Effector memory CD4-positive, alpha-beta T cell (primary cell): ENCODE measurements around the gene SMIM24.
A peak's percentile ranks its signal among the peaks of the same experiment; 100 is the strongest.
"Not testable (repeated sequence)": the region's sequence is repeated elsewhere in the genome, so short reads cannot be mapped to it uniquely, and the experiment has no call there.

Source experiments
- DNase-seq, 3 donors: peaks; one replicate each; pipeline ENCODE4 v3.0.0-alpha.2; 2020
- H3K27ac ChIP-seq: 2 replicates; pipeline ENCODE4 v1.7.0; 2013; ENCODE audit warnings: mild to moderate bottlenecking, low read length, moderate library complexity; ENCODE audit not compliant: insufficient read depth, poor library complexity, severe bottlenecking
- H3K27me3 ChIP-seq: replicated peaks from 2 replicates; pipeline ENCODE4 v1.7.0; 2013; ENCODE audit warnings: mild to moderate bottlenecking, low read length; ENCODE audit not compliant: insufficient read depth, control insufficient read depth, poor library complexity, severe bottlenecking
- H3K36me3 ChIP-seq: 2 replicates; pipeline ENCODE4 v1.7.0; 2013; ENCODE audit warnings: mild to moderate bottlenecking, low read length, moderate library complexity; ENCODE audit not compliant: control insufficient read depth, insufficient read depth
- H3K4me1 ChIP-seq: 2 replicates; pipeline ENCODE4 v1.7.0; 2013; ENCODE audit warnings: low read length, mild to moderate bottlenecking; ENCODE audit not compliant: control insufficient read depth, insufficient read depth, poor library complexity, severe bottlenecking
- H3K4me3 ChIP-seq: 2 replicates; pipeline ENCODE4 v1.7.0; 2013; ENCODE audit warnings: low read length, low read depth, mild to moderate bottlenecking; ENCODE audit not compliant: insufficient read depth, poor library complexity, severe bottlenecking
- H3K9me3 ChIP-seq: 2 replicates; pipeline ENCODE4 v1.7.0; 2013; ENCODE audit warnings: mild to moderate bottlenecking, low read length, moderate library complexity; ENCODE audit not compliant: control insufficient read depth

Gene SMIM24

DNA sequence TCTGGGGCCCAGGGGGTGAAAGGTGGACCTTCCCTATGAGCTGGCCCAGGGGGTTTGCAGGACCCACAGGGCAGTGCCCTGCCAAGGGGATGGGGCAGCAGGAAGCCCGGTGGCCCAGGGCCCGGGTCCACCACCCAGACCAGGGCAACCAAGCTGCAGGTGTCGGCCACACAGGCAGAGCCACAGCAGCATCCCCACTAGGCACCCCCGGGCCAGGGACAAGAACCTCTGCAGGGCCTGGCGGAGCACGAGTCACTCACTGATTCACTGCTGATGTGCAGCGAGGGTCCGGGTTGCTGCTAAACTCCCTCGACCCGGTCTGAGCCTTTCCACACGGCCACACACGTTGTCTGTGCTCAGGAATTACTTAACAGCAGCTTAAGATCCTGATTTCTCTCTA is 34.6 kb upstream of the SMIM24 start:
- H3K9me3 ChIP-seq, result no peaks in the 10 kb centered on the region
- no peak for DNase-seq
- H3K27ac ChIP-seq, result no peak overlapping the region
- H3K4me1 ChIP-seq, result peaks cover 10% of the 10 kb centered on the region
- H3K36me3 ChIP-seq, result peaks cover 16% of the 10 kb centered on the region
- H3K27me3 ChIP-seq, result no peaks in the 10 kb centered on the region
- H3K4me3 ChIP-seq, result no peak overlapping the region

DNA sequence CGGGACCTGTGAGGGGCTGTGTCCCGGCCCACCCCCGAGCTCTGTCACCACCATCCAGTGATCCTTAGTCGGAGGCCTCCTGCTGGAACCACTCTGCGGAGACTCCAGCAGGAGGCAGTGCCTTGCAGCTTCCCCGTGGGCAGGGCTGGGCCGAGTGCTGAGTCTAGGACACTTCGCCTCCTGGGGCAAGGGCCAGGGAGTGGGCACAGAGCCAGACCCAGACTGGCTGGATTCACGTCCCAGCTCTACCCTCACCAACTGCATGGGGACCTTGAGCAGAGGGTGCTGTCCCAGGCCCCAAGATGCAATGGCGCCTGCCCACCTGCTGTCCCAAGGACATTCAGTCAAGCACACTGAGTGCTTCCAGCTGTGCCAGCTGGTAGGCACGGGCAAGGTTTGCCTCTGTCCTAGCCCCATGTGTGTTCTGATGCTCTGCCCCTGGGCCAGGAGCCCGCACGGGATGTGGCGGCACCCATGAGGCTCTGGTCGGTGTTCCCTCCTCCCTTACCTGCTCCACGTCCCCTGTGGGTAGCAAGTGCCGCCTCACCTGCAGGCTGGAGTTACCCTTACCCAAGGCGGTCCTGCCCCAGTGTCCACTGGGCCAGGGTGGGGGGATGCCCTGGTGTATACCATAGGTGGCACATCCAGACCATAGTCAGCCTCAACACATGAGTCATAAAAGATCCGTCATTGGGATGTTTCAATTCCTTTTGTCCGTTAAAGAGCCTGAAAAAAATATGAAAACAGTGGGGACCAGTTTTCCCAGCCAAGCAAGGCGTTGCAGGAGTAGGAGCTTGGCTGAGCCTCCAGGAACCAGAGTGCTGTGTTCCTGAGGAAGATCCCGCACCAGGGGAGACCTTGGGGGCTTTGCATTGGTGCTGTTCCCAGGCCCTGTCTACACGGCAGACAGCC is 33.2 kb upstream of the SMIM24 start:
- H3K27me3 ChIP-seq, result no peaks in the 10 kb centered on the region
- peaks cover 16% of the 10 kb centered on the region for H3K36me3 ChIP-seq
- no peak overlapping the region for H3K27ac ChIP-seq
- H3K9me3 ChIP-seq, result no peaks in the 10 kb centered on the region
- peaks cover 10% of the 10 kb centered on the region for H3K4me1 ChIP-seq
- H3K4me3 ChIP-seq, result no peak overlapping the region
- DNase-seq, result no peak

DNA sequence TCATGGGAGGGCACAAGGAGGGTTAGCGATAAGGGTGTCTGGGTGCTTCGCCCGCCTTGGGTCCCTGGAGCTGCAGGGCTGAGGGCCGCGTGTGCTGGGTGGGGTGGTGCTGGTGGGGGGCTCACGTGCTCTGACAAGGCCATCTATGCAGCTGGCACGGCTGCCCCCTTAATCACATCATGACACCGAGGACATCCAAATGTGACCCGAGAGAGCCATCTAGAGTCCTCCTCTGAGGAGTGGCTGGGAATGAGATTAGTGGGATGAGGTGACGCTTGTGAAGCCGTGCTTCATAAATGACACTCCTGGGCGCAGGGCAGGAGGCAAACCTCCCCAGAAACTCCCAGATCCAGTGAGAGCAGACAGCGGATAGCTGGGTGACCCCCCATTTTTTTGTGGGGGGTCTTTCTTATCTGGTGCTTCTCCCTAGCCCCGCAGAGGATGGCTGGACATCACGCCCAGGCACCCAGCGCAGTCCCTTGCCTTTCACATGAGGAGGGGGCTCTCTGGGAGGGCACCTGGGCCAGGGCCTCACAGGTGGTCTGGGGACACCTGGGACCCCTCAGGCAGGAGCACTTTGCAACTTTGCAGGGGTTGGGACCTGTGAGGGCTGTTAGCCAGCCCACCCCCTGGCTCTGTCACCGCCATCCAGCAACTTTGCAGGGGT is 32.4 kb upstream of the SMIM24 start:
- no peaks in the 10 kb centered on the region for H3K9me3 ChIP-seq
- DNase-seq, result no peak
- no peak overlapping the region for H3K4me3 ChIP-seq
- H3K27me3 ChIP-seq, result no peaks in the 10 kb centered on the region
- H3K36me3 ChIP-seq, result peaks cover 12% of the 10 kb centered on the region
- peaks cover 12% of the 10 kb centered on the region for H3K4me1 ChIP-seq
- no peak overlapping the region for H3K27ac ChIP-seq

- no peak for DNase-seq
Measured at GRCh38 chr19:3511506-3512251, 31.4 kb upstream of the SMIM24 start.

DNA sequence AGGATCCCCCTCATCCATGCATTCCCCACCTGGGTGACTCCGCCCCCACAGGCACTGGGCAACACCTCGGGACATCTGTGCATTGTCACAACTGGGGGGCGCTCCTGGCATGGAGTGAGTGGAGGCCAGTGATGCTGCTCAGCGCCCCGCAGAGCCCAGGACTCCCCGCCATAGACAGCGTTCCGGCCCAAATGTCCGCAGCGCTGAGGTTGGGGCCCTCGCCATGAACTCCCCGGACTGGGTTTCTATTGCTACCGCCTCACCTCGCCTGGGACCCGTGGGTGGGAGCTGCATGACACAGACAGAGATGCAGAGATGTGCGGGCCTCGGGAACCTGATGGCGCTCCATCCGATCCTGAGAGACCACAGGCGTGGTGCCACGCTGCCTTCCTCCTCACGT is 30.4 kb upstream of the SMIM24 start:
- no peak overlapping the region for H3K4me3 ChIP-seq

More at GRCh38 chr19:3511506-3512251, 31.4 kb upstream of the SMIM24 start:
- peaks cover 12% of the 10 kb centered on the region for H3K36me3 ChIP-seq
- peaks cover 15% of the 10 kb centered on the region for H3K4me1 ChIP-seq
- no peak overlapping the region for H3K4me3 ChIP-seq
- no peaks in the 10 kb centered on the region for H3K27me3 ChIP-seq
- no peak overlapping the region for H3K27ac ChIP-seq
- no peaks in the 10 kb centered on the region for H3K9me3 ChIP-seq

DNA sequence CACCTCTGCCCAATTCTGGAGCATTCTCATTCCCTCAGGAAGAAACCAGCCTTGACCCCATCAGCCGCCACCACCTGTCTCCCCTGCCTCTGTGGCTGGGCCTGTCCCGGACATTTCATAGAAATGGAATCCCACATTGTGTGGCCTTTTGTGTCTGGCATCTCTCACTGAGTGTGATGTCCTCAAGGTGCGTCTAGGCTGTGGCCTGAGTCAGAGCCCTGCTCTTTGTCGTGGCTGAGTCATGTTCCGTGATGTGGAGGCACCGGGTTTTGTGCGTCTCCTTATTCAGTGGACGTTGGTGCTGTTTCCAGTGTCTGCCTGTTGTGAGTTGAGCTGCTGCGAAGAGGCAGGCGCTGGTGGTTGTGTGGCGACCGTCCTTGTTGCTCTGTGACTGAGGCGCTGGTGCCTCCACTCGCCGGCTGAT is 29.3 kb upstream of the SMIM24 start:
- Histone ChIP-seq H3K9me3 (no peaks in the 10 kb centered on the region), H3K4me3 (no peak overlapping the region), H3K27ac (no peak overlapping the region), H3K4me1 (peaks cover 16% of the 10 kb centered on the region), H3K27me3 (no peaks in the 10 kb centered on the region), H3K36me3 (peaks cover 12% of the 10 kb centered on the region)
- no peak for DNase-seq

More for the DNA sequence above, 30.4 kb upstream of the SMIM24 start:
- Histone ChIP-seq H3K36me3 (peaks cover 12% of the 10 kb centered on the region), H3K4me1 (peaks cover 9% of the 10 kb centered on the region), H3K27me3 (no peaks in the 10 kb centered on the region), H3K9me3 (no peaks in the 10 kb centered on the region), H3K27ac (no peak overlapping the region)
- no peak for DNase-seq

DNA sequence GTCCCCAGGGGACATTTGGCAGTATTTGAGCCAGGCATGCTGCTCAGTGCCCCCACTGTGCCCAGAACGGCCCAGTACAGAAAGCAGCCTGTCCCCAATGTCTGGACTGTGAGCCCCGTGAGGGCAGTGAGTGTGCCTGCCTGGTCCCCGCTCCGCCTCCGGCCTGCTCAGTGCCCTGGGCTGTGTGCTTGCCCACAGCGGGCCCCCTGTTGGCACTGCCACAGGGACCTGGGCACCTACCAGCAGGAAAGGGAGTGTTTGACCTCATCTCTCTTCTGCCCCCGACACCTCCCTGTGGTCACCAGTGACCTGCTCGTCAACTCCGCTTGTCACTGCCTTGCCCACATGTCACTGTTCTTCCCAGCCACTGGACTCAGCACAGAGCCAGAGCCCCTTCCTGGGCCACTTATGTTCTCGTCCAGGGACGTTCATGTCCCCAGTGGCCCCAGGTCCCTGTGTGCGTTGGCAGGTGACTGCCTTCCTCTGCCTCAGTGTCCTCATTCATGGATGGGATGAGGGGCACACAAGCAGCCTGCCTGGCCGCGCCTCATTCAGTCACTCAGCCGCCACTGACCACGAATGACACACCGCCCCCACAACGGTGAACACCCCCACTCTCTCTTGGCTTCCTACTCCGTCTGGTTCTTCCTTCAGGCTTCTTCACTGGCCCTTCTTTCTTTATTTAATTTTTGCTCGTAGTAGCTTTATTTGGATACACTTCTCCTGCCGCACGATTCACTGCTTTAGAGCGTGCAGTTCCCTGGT is 28.6 kb upstream of the SMIM24 start:
- no peak overlapping the region for H3K4me3 ChIP-seq
- H3K4me1 ChIP-seq, result peaks cover 16% of the 10 kb centered on the region
- H3K36me3 ChIP-seq, result peaks cover 12% of the 10 kb centered on the region
- DNase-seq, result no peak
- no peak overlapping the region for H3K27ac ChIP-seq
- no peaks in the 10 kb centered on the region for H3K27me3 ChIP-seq
- H3K9me3 ChIP-seq, result no peaks in the 10 kb centered on the region

GRCh38 chr19:3508121-3508661 is 27.9 kb upstream of the SMIM24 start:
- peaks cover 12% of the 10 kb centered on the region for H3K36me3 ChIP-seq
- H3K4me3 ChIP-seq, H3K27ac ChIP-seq, H3K27me3 ChIP-seq, DNase-seq, H3K9me3 ChIP-seq: not testable (repeated sequence)
- H3K4me1 ChIP-seq, result peaks cover 16% of the 10 kb centered on the region

DNA sequence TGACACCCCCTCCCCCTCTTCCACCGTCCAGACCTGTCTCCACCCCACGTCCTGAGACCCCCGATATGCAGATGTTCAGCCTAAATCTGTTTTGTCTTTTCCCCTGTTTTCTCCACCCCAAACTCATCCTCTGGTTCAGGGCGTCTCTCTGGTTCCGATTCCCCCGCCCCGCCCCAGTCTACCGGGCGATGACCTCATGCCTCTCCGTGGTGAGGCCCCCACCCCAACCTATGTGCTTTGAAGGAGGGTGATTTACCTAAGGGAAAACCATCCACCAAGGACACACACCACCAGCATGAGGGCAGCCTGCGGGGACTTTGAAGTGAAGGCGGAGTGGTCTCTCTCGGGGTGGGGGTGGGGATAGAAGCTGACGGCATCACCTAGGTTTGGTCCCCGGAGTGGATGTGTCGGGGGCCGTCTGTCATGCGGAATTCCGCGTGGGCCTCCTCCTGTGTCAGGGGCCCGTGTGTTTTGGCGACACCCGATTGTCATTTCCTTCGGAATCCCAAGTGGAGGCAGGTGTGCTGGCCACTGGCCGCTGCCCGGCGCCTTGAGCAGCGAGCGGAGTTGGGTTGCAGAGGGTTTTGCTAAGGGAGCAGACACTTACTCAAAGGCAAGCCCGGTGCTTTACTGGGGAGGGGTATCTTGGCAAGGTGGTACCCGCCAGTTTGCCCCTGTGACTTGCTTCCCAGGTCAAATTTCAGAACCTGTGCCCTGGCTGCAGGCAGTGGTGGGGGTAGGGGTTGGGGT is 27.2 kb upstream of the SMIM24 start:
- Histone ChIP-seq H3K4me3 (peak overlapping the region; percentile 94), H3K36me3 (peaks cover 12% of the 10 kb centered on the region), H3K9me3 (no peaks in the 10 kb centered on the region), H3K27me3 (no peaks in the 10 kb centered on the region), H3K4me1 (peaks cover 16% of the 10 kb centered on the region), H3K27ac (peak overlapping the region; percentile 90)
- peak; percentile 26 to 46 (median 29) for DNase-seq
